PC-9 (cell line): ENCODE measurements around the gene BCO2. TPM values are rescaled to one million over a fixed set of nuclear protein-coding genes. Genes with fewer than 3 reads are reported as not detected.

Experiments
- BruUV-seq: library from RNA; stranded (reverse); fragments of 400-500 nt; replicated peaks from 2 replicates; lab custom pipeline; 2021; lab: Mats Ljungman, UMichigan
- CTCF ChIA-PET: fragments of 300-600 bp; sonication (Branson Sonifier 250); formaldehyde crosslinking; loops from one replicate; lab custom pipeline; 2022; ENCODE audit warnings: antibody characterized with exemption; lab: Charles Lee
- POLR2A ChIA-PET: fragments of 300-600 bp; sonication (Branson Sonifier 250); formaldehyde crosslinking; loops from one replicate; lab custom pipeline; 2022; ENCODE audit warnings: antibody characterized with exemption; ENCODE audit not compliant: unreplicated experiment; lab: Charles Lee
- DNase-seq, 2 experiments: peaks; one replicate each; pipeline versions ENCODE4 v3.0.0 to v3.0.0-alpha.2; 2015 to 2022; ENCODE audit warnings: mixed read lengths in 1 of 2
- H2AFZ ChIP-seq: fragments of 200-600 bp; sonication (generic); 2 replicates; pipeline ENCODE4 v1.8.1; 2017; ENCODE audit warnings: antibody characterized with exemption
- H3F3A ChIP-seq: fragments of 200-600 bp; sonication (generic); 2 replicates; pipeline ENCODE4 v1.8.1; 2017; ENCODE audit warnings: antibody characterized with exemption, mild to moderate bottlenecking, low read depth; ENCODE audit not compliant: insufficient read depth
- H3K27ac ChIP-seq: fragments of 200-600 bp; sonication (generic); 2 replicates; pipeline ENCODE4 v1.6.1; 2016; ENCODE audit warnings: mixed run types
- H3K27me3 ChIP-seq: fragments of 200-600 bp; sonication (generic); 2 replicates; pipeline ENCODE4 v1.6.1; 2016; ENCODE audit warnings: low read depth, mixed run types; ENCODE audit not compliant: insufficient read depth
- H3K36me3 ChIP-seq: fragments of 200-600 bp; sonication (generic); 2 replicates; pipeline ENCODE4 v1.6.1; 2016; ENCODE audit warnings: low read depth, mixed run types
- H3K4me1 ChIP-seq: fragments of 200-600 bp; sonication (generic); replicated peaks from 2 replicates; pipeline ENCODE4 v1.6.1; 2016; ENCODE audit warnings: mixed run types; ENCODE audit not compliant: insufficient read depth
- H3K4me2 ChIP-seq: fragments of 200-600 bp; sonication (generic); 2 replicates; pipeline ENCODE4 v1.6.1; 2017; ENCODE audit warnings: mixed run types
- H3K4me3 ChIP-seq: fragments of 200-600 bp; sonication (generic); 2 replicates; pipeline ENCODE4 v1.6.1; 2016; ENCODE audit warnings: mixed run types
- H3K79me2 ChIP-seq: fragments of 200-600 bp; sonication (generic); 2 replicates; pipeline ENCODE4 v1.6.1; 2017; ENCODE audit warnings: low read depth, mixed run types
- H3K9me2 ChIP-seq: fragments of 200-600 bp; sonication (generic); 2 replicates; pipeline ENCODE4 v1.8.1; 2017; ENCODE audit warnings: mild to moderate bottlenecking; ENCODE audit not compliant: insufficient read depth
- H3K9me3 ChIP-seq: fragments of 200-600 bp; sonication (generic); 2 replicates; pipeline ENCODE4 v1.8.1; 2016; ENCODE audit warnings: low read depth; ENCODE audit not compliant: insufficient read depth
- H4K20me1 ChIP-seq: fragments of 200-600 bp; sonication (generic); 2 replicates; pipeline ENCODE4 v1.8.1; 2017; ENCODE audit not compliant: insufficient read depth
- EZH2 ChIP-seq: fragments of 200-600 bp; sonication (generic); IDR thresholded peaks from 2 replicates; pipeline ENCODE4 v1.8.0; 2017; ENCODE audit warnings: antibody characterized with exemption, low read depth
- intact Hi-C: fragments of 100-400 bp; cut with micrococcal nuclease; formaldehyde crosslinking; loops from one replicate; pipeline ENCODE4 v1.10.0; 2022; ENCODE audit not compliant: unreplicated experiment
- total RNA-seq: library from RNA; stranded (reverse); gene quantifications from 2 replicates; pipeline ENCODE4 v1.2.3, GENCODE V29; 2021
- TF ChIP-seq, protein P1 (sequence below): fragments of 200-600 bp; sonication (generic); conservative IDR thresholded peaks from 2 replicates; pipeline ENCODE4 v1.6.1; 2017; ENCODE audit warnings: mixed run types, antibody characterized with exemption, mild to moderate bottlenecking, moderate library complexity

The BCO2 gene
- total RNA-seq, 1 experiment from 2014 or later, result 3.0 TPM

DNA sequence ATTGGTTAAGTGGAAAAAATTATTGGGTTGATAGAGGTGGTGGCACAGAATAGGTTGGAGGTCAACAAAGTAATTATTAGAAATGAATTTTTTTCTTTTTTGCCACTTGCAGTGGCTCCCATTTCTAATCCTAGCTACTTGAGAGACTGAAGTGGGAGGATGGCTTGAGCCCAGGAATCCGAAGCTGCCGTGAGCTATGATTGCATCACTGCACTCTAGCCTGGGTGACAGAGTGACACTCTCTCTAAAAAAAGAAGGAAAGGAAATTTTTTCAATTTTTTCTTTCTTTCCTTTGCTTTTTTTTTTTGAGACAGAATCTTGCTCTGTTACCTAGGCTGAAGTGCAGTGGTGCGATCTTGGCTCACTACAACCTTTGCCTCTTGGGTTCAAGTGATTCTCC is 2.2 kb upstream of the BCO2 start:
- ChIA-PET CTCF (interaction anchor here (0.7 kb wide), 1 partner anchor 753 kb away, joined by 3 read pairs; no protein-coding TSS in a partner anchor), POLR2A (interaction anchor here (0.6 kb wide), 2 partner anchors 10 to 88 kb away, joined by 3 to 4 read pairs; no protein-coding TSS in a partner anchor)
- Histone ChIP-seq H4K20me1 (no peaks in the 10 kb centered on the region), H3K4me1 (peaks cover 16% of the 10 kb centered on the region), H3K36me3 (no peaks in the 10 kb centered on the region), H3K27ac (no peak overlapping the region), H3K79me2 (no peaks in the 10 kb centered on the region), H3K27me3 (no peaks in the 10 kb centered on the region), H3K9me2 (no peaks in the 10 kb centered on the region), H3K4me2 (no peak overlapping the region), H3F3A (peaks cover 9% of the 10 kb centered on the region), H3K9me3 (no peaks in the 10 kb centered on the region), H3K4me3 (no peak overlapping the region), H2AFZ (no peak overlapping the region)
- intact Hi-C loops, result no loop called here
- no peak for TF ChIP-seq EZH2
- TF ChIP-seq, protein P1, sequence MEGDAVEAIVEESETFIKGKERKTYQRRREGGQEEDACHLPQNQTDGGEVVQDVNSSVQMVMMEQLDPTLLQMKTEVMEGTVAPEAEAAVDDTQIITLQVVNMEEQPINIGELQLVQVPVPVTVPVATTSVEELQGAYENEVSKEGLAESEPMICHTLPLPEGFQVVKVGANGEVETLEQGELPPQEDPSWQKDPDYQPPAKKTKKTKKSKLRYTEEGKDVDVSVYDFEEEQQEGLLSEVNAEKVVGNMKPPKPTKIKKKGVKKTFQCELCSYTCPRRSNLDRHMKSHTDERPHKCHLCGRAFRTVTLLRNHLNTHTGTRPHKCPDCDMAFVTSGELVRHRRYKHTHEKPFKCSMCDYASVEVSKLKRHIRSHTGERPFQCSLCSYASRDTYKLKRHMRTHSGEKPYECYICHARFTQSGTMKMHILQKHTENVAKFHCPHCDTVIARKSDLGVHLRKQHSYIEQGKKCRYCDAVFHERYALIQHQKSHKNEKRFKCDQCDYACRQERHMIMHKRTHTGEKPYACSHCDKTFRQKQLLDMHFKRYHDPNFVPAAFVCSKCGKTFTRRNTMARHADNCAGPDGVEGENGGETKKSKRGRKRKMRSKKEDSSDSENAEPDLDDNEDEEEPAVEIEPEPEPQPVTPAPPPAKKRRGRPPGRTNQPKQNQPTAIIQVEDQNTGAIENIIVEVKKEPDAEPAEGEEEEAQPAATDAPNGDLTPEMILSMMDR, result no peak
- peak in 1 of 2 experiments; percentile 31 for DNase-seq
- BruUV-seq, result no TSS peak

DNA sequence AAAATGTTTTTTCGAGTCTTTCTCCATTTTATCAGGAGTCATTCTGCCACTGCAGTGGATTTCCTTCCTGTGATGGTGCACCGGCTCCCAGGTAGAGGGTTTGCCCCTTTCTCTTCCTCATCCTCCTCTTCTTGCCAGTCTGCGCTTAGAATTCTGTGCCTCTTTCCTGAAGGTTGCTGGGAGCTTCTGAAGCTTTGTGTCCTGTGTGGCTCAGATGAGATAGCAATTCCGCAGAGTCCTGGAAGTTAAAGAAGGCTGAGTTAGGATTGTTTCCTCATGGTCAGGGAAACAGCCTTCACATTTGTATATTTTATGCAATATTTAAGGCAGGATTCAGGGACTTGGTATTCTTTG is 264 bp downstream of the BCO2 start:
- BruUV-seq, result TSS peak; percentile 31
- ChIA-PET POLR2A (interaction anchor here (0.6 kb wide), 1 partner anchor 329 kb away, joined by 4 read pairs; no protein-coding TSS in a partner anchor), CTCF (interaction anchor here (0.8 to 1.3 kb wide), 3 partner anchors 12 to 62 kb away, joined by 5 to 6 read pairs (median 5); partner anchors contain the start of gene IL18)
- Histone ChIP-seq H3F3A (peaks cover 9% of the 10 kb centered on the region), H3K79me2 (no peaks in the 10 kb centered on the region), H2AFZ (peak overlapping the region; percentile 67), H3K9me3 (no peaks in the 10 kb centered on the region), H3K27me3 (no peaks in the 10 kb centered on the region), H3K36me3 (no peaks in the 10 kb centered on the region), H3K4me1 (peaks cover 16% of the 10 kb centered on the region), H3K9me2 (no peaks in the 10 kb centered on the region), H3K4me3 (peak overlapping the region; percentile 47; the same call in 1 of the 2 replicates), H3K27ac (no peak overlapping the region), H3K4me2 (peak overlapping the region; percentile 66), H4K20me1 (no peaks in the 10 kb centered on the region)
- intact Hi-C loops, result loop anchor here (1.0 kb wide), 1 partner anchor 62 kb away; no protein-coding TSS in a partner anchor
- TF ChIP-seq, protein P1, result no peak
- no peak for TF ChIP-seq EZH2
- DNase-seq, result no peak

DNA sequence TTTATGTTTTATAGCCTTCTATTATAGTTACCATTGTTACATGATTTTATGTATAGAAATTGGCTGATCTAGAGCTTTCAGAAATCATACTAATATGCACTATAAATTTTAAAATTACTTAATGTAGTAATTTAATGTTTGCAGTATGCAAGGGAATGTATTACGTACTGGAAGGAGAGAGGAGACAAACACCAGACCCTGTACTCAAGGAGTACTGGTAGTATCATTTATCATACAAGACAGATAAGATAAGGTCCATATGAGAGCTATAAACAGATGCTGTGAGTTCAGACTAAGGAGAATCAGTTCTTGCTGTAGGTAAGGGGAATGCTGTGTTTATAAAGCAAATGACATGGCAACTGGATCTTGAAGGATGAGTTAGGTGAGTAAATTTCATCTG is 765 bp downstream of the BCO2 start:
- Histone ChIP-seq H3F3A (peaks cover 9% of the 10 kb centered on the region), H3K9me3 (no peaks in the 10 kb centered on the region), H2AFZ (no peak overlapping the region), H3K36me3 (no peaks in the 10 kb centered on the region), H3K9me2 (no peaks in the 10 kb centered on the region), H3K27me3 (no peaks in the 10 kb centered on the region), H3K4me3 (peak overlapping the region; percentile 47; the same call in 1 of the 2 replicates), H3K27ac (no peak overlapping the region), H4K20me1 (no peaks in the 10 kb centered on the region), H3K4me1 (peaks cover 16% of the 10 kb centered on the region), H3K79me2 (no peaks in the 10 kb centered on the region), H3K4me2 (peak overlapping the region; percentile 66)
- POLR2A ChIA-PET, result no interaction called here
- no TSS peak for BruUV-seq
- TF ChIP-seq, protein P1, result no peak
- TF ChIP-seq EZH2, result no peak
- CTCF ChIA-PET, result interaction anchor here (1.3 kb wide), 1 partner anchor 62 kb away, joined by 6 read pairs; no protein-coding TSS in a partner anchor
- intact Hi-C loops, result no loop called here
- peak in 1 of 2 experiments; percentile 5 for DNase-seq
